Prostate gland (tissue), 2 donors: ENCODE results near the gene BLNK.

Experiments used
- POLR2A ChIP-seq: fragments of 450-650 bp; IDR thresholded peaks from one replicate; pipeline ENCODE4 v1.6.1; 2016; ENCODE audit warnings: antibody characterized with exemption, mild to moderate bottlenecking
- POLR2AphosphoS5 ChIP-seq: sonication (generic); formaldehyde crosslinking; IDR thresholded peaks from one replicate; pipeline ENCODE4 v1.6.1; 2017; ENCODE audit warnings: antibody characterized with exemption
- TF ChIP-seq, protein P1 (sequence below), 4 experiments: fragments of 200-600 bp in 2 of 4; fragments of 450-650 bp in 2 of 4; sonication (generic) in 2 of 4; IDR thresholded peaks; 1 replicate in 3 of 4; 2 replicates in 1 of 4; pipeline ENCODE4 v1.5.1; 2016 to 2019; ENCODE audit warnings: antibody characterized with exemption in 4 of 4, mild to moderate bottlenecking in 2 of 4, moderate library complexity in 2 of 4

DNA sequence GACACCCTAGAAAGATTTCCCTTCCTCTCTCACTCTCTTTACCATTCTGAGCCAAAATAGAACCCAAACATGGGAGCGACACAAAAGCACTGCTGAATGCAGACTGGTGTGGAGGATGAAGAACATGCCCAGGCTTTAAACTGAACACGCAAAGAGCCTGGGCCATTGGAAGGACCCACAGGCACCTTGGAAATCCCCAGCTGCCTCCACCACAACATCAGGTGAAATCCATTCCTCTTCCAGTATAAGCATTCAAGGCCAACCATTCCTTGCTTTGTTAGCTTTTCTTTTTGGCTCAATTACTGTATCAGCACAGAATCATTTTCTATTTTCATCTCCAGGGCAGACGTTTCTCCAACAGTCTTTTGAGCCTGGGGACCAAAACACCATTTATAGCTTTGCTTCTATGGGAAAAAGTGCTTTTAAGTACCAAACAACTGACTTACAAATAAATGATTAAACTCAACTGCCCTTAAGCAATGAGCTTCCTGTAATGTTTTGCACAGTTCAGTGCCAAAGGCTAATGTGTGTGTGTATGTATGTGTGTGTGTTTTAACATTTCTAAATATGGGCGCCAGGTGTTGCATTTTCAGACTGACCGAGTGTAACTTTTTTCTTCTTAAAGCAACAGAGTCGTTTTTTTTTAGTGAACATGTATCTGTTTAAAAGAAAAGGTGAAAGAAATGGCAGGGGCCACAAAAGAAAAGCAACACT is 16.2 kb upstream of the BLNK start:
- TF ChIP-seq, protein P1, sequence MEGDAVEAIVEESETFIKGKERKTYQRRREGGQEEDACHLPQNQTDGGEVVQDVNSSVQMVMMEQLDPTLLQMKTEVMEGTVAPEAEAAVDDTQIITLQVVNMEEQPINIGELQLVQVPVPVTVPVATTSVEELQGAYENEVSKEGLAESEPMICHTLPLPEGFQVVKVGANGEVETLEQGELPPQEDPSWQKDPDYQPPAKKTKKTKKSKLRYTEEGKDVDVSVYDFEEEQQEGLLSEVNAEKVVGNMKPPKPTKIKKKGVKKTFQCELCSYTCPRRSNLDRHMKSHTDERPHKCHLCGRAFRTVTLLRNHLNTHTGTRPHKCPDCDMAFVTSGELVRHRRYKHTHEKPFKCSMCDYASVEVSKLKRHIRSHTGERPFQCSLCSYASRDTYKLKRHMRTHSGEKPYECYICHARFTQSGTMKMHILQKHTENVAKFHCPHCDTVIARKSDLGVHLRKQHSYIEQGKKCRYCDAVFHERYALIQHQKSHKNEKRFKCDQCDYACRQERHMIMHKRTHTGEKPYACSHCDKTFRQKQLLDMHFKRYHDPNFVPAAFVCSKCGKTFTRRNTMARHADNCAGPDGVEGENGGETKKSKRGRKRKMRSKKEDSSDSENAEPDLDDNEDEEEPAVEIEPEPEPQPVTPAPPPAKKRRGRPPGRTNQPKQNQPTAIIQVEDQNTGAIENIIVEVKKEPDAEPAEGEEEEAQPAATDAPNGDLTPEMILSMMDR (IDR thresholded peaks at IDR 0.05), result no peak
- peak; percentile 58 for TF ChIP-seq POLR2AphosphoS5
- no peak for TF ChIP-seq POLR2A
